ENCODE results near the gene ATP6V1C2. TPM values are rescaled to one million over a fixed set of nuclear protein-coding genes. Genes with fewer than 3 reads are reported as not detected.

The ATP6V1C2 gene
- total RNA-seq, 1 donor from 2014 or later, result not detected

DNA sequence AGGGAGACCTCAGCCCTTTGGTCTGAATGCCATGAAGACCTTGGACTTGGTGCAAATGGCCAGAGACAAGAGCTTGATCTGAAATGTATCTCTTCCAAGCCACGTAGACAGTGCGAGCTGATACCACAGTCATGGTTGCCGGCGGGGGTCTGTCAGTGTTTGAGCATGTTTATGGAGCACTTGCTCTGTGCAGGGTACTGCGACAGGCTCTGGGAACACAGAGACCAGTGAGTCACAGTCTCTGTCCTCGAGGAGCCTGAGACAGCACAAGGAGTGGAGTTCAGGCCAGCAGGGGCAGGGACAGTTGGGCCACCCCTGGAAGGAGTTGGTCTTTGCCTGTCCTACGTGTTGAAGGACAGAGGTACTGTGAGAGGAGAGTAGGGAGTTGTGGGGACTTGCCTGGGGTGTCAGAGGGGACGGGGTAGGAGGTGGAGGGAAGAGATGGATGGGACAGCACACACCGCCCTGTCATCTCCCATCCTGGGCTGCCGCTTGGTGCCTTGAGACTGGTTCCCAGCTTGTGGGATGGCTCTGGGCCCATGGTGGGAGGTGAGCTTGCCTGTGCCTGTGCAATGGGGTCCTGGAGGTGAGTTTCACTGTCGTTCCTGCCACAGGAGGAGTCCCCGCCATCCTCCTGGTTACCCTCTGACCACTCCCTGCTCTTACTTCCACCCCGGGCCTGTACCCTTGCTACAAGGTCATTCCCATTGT, 39.5 kb downstream of the ATP6V1C2 start:
- TF ChIP-seq, protein P1, sequence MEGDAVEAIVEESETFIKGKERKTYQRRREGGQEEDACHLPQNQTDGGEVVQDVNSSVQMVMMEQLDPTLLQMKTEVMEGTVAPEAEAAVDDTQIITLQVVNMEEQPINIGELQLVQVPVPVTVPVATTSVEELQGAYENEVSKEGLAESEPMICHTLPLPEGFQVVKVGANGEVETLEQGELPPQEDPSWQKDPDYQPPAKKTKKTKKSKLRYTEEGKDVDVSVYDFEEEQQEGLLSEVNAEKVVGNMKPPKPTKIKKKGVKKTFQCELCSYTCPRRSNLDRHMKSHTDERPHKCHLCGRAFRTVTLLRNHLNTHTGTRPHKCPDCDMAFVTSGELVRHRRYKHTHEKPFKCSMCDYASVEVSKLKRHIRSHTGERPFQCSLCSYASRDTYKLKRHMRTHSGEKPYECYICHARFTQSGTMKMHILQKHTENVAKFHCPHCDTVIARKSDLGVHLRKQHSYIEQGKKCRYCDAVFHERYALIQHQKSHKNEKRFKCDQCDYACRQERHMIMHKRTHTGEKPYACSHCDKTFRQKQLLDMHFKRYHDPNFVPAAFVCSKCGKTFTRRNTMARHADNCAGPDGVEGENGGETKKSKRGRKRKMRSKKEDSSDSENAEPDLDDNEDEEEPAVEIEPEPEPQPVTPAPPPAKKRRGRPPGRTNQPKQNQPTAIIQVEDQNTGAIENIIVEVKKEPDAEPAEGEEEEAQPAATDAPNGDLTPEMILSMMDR (IDR thresholded peaks at IDR 0.05; ENCODE audit: partially characterized antibody, unreplicated experiment), result no peak
- H3K27me3 Mint-ChIP-seq (ENCODE audit: unreplicated experiment), result peaks cover 3% of the 10 kb centered on the region
- no peaks in the 10 kb centered on the region for H3K9me3 Mint-ChIP-seq (ENCODE audit: unreplicated experiment)
- no peak overlapping the region for H3K4me3 Mint-ChIP-seq (ENCODE audit: unreplicated experiment)
- DNase-seq, result no peak
- no peak overlapping the region for H3K27ac Mint-ChIP-seq (ENCODE audit: unreplicated experiment)
- H3K4me1 Mint-ChIP-seq (ENCODE audit: low read depth, unreplicated experiment), result no peaks in the 10 kb centered on the region
- H3K36me3 Mint-ChIP-seq (ENCODE audit: unreplicated experiment), result no peaks in the 10 kb centered on the region

DNA sequence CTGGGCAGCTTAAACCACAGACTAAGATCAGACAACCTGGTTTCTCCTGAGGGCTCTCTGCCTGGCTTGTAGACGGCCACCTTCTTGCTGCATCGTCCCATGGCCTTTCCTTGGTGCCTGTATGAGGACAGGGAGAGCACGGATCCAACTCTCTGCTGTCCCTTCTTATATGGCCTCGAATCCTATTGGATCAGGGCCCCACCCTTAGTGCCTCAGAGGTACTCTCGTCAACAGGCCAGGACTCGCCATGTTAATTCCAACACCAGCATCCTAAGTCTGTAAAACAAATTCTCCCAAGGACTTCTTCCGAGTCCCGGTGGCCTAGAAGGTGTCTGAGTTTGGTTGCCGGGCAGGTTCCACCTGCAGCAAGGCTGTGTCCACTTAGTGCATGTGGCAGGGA, 40.2 kb downstream of the ATP6V1C2 start:
- Mint-ChIP-seq H3K4me1 (ENCODE audit: low read depth, unreplicated experiment) (no peaks in the 10 kb centered on the region), H3K27me3 (ENCODE audit: unreplicated experiment) (peaks cover 3% of the 10 kb centered on the region), H3K4me3 (ENCODE audit: unreplicated experiment) (no peak overlapping the region), H3K36me3 (ENCODE audit: unreplicated experiment) (no peaks in the 10 kb centered on the region), H3K27ac (ENCODE audit: unreplicated experiment) (no peak overlapping the region), H3K9me3 (ENCODE audit: unreplicated experiment) (no peaks in the 10 kb centered on the region)
- TF ChIP-seq, protein P1 (IDR thresholded peaks at IDR 0.05; ENCODE audit: partially characterized antibody, unreplicated experiment), result no peak
- no peak for DNase-seq

DNA sequence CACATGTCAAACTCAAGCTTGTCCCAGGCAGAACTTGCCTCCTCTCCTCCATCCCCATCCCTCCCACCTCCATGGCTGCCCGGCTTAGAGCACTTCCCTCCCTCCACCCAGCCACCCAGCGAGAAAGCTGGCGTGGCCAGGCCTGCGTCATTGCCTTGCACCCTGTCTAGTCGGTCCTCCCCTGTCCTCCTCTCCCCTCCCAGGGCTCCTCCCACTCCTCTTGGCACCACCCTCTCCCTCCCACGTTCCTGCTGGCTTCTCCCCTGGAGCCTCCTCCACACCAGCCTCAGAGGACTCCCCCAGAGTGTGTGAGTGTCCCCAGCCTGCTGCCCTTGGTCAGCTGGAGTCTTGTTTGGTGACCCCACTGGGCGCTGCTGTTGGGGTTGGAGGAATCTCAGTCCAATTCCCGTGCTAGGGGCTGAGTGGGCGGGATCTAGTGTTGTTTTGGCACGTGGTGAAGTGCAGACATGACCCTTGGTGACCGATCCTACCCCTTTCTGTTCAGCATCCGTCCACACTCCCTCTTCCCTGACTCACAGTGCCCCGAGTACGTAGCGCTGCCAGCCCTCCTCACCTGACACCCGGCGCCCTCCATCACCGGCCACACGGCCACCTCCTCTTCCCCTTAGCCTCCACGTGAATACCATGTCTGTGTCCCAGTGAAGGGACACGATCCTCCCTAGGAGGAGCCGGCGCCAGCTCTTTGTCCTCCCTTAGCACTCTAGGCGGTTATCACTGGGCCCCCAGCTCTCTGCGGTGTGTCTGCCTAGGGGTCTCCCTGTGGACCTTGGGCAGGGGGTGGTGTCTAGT, 41.4 kb downstream of the ATP6V1C2 start:
- peaks cover 3% of the 10 kb centered on the region for H3K27me3 Mint-ChIP-seq (ENCODE audit: unreplicated experiment)
- H3K9me3 Mint-ChIP-seq (ENCODE audit: unreplicated experiment), result no peaks in the 10 kb centered on the region
- no peak overlapping the region for H3K4me3 Mint-ChIP-seq (ENCODE audit: unreplicated experiment)
- H3K36me3 Mint-ChIP-seq (ENCODE audit: unreplicated experiment), result no peaks in the 10 kb centered on the region
- H3K27ac Mint-ChIP-seq (ENCODE audit: unreplicated experiment), result no peak overlapping the region
- no peaks in the 10 kb centered on the region for H3K4me1 Mint-ChIP-seq (ENCODE audit: low read depth, unreplicated experiment)
- TF ChIP-seq, protein P1 (IDR thresholded peaks at IDR 0.05; ENCODE audit: partially characterized antibody, unreplicated experiment), result no peak
- DNase-seq, result no peak

DNA sequence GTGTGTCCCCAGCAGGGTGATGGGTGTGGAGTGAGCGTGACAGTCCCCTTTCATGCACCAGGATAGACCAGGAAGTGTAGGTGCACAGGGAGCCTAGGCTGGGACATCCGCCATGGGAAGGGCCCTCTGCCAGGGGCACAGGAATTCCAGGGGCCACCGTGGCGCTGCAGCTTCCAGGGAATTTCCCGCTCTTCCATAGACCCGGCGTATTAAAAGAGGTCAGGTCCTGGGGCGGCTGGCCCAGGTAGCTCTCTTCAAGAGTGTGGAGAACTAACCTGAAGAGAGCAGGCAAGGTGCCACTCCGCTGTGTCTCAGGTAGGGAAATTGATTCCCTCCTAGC, 42.0 kb downstream of the ATP6V1C2 start:
- TF ChIP-seq, protein P1 (IDR thresholded peaks at IDR 0.05; ENCODE audit: partially characterized antibody, unreplicated experiment), result no peak

More for the DNA sequence above, 42.0 kb downstream of the ATP6V1C2 start:
- Mint-ChIP-seq H3K27me3 (ENCODE audit: unreplicated experiment) (peaks cover 3% of the 10 kb centered on the region), H3K9me3 (ENCODE audit: unreplicated experiment) (no peaks in the 10 kb centered on the region), H3K27ac (ENCODE audit: unreplicated experiment) (no peak overlapping the region), H3K4me3 (ENCODE audit: unreplicated experiment) (no peak overlapping the region), H3K4me1 (ENCODE audit: low read depth, unreplicated experiment) (no peaks in the 10 kb centered on the region), H3K36me3 (ENCODE audit: unreplicated experiment) (no peaks in the 10 kb centered on the region)
- no peak for DNase-seq
